Measurements from ENCODE around the gene GAREM1. TPM values are rescaled to one million over a fixed set of nuclear protein-coding genes. Genes with fewer than 3 reads are reported as not detected.

Gene GAREM1
- total RNA-seq, 1 experiment from 2014 or later, result 4.7 TPM

DNA sequence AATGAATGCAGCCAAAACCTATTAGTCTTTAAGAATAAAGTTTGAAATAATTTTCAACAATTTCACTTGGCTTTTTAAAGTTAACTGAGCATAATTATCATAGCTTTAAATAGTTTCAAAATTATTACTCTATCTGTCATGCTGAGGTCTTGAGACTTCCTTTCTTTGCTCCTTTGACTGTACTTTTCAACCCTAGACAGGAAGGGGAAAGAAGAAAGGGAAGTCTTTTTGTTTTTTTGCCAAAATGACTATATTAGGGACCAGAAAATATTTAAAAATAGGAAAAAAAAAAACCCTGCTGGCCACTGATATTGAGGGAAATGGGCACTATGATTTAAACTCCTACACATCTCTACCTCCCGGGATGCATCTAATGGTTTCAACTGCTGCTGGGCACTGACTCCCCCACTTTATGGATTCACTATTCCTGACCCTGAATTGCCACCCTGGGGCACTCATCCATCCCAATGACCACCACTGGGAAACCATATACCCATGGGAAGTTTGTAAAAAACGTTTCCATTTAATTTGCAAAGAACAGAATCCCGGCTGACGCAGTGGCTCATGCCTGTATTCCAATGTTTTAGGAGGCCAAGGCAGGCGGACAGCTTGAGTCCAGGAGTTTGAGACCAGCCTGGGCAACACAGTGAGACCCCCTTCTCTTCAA, 50.5 kb downstream of the GAREM1 start:
- no peaks in the 10 kb centered on the region for H3K36me3 ChIP-seq (ENCODE audit: control insufficient read depth, insufficient read depth, low read length)
- POLR2A ChIA-PET, result no interaction called here
- no peaks in the 10 kb centered on the region for H3K9me3 ChIP-seq (ENCODE audit: control insufficient read depth, insufficient read depth, low read depth, low read length)
- no peak overlapping the region for H3K4me3 ChIP-seq (ENCODE audit: low read depth in 2 of 2, low read length in 2 of 2)
- no peak for TF ChIP-seq REST (IDR thresholded peaks at IDR 0.05; ENCODE audit: insufficient read depth in 1 of 2, low read depth in 2 of 2, low read length in 1 of 2)
- no peak for TF ChIP-seq POLR2AphosphoS5 (IDR thresholded peaks at IDR 0.05; ENCODE audit: low read depth, low read length)
- TF ChIP-seq SIN3A (IDR thresholded peaks at IDR 0.05; ENCODE audit: borderline replicate concordance, insufficient read depth, low read depth, low read length), result no peak
- TF ChIP-seq CTCF (IDR thresholded peaks at IDR 0.05), result no peak
- no peak for TF ChIP-seq TCF7L2 (IDR thresholded peaks at IDR 0.05; ENCODE audit: low read depth, low read length)
- intact Hi-C loops (cut with micrococcal nuclease; ENCODE audit: unreplicated experiment), result no loop called here
- no peak for DNase-seq (ENCODE audit: low read depth, low spot score)
- no peaks in the 10 kb centered on the region for H3K4me1 ChIP-seq (ENCODE audit: control insufficient read depth, insufficient read depth, low read length)
- CTCF ChIA-PET, result no interaction called here
- ATAC-seq, result no peak
- in situ Hi-C loops (cut with HindIII; ENCODE audit: low pct_unique_long_range_greater_than_20kb, low sequenced_read_pairs), result no loop called here
- H3K27me3 ChIP-seq (ENCODE audit: control insufficient read depth, insufficient read depth, low read length), result no peaks in the 10 kb centered on the region
- no TSS peak for BruUV-seq (replicated peaks)
- H3K27ac ChIP-seq (ENCODE audit: low read length), result no peak overlapping the region

DNA sequence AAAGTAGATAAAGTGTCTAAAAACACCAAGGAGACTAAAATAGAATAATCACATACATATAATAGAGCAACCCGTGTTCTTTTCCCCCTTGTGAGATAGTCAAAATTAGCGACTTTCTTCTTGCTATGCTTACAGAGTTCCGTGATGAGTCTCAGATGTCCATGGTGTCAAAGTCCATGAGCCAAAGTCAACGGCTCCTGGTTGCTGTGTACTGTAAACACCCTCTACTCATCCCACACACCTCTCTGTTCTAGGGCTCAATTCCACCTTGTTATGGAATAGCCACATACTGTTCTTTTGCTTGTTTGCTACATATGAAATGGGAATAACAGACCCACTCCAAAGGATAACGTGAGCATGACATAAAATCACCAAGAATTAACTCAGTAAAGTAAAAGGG, 52.5 kb downstream of the GAREM1 start:
- no peak overlapping the region for H3K27ac ChIP-seq (ENCODE audit: low read length)
- no peak for TF ChIP-seq CTCF (IDR thresholded peaks at IDR 0.05)
- CTCF ChIA-PET, result no interaction called here
- BruUV-seq (replicated peaks), result no TSS peak
- in situ Hi-C loops (cut with HindIII; ENCODE audit: low pct_unique_long_range_greater_than_20kb, low sequenced_read_pairs), result no loop called here
- no peak for ATAC-seq
- intact Hi-C loops (cut with micrococcal nuclease; ENCODE audit: unreplicated experiment), result loop anchor here (10.0 kb wide), 1 partner anchor 1667 kb away; no protein-coding TSS in a partner anchor
- POLR2A ChIA-PET, result no interaction called here
- H3K4me1 ChIP-seq (ENCODE audit: control insufficient read depth, insufficient read depth, low read length), result no peaks in the 10 kb centered on the region
- no peak for DNase-seq (ENCODE audit: low read depth, low spot score)
- H3K9me3 ChIP-seq (ENCODE audit: control insufficient read depth, insufficient read depth, low read depth, low read length), result no peaks in the 10 kb centered on the region
- no peaks in the 10 kb centered on the region for H3K27me3 ChIP-seq (ENCODE audit: control insufficient read depth, insufficient read depth, low read length)
- H3K36me3 ChIP-seq (ENCODE audit: control insufficient read depth, insufficient read depth, low read length), result no peaks in the 10 kb centered on the region
- no peak overlapping the region for H3K4me3 ChIP-seq (ENCODE audit: low read depth in 2 of 2, low read length in 2 of 2)

Measured in Panc1 (cell line).